WTC11 (cell line): Measurements from ENCODE around the gene PRKAG2. TPM values are rescaled to one million over a fixed set of nuclear protein-coding genes. Genes with fewer than 3 reads are reported as not detected.

Source experiments
- ATAC-seq: fragments of 200-7000 bp; cut with Tn5 transposase; 2 replicates; pipeline ENCODE4 v1.10.0; 2021; ENCODE audit warnings: mild to moderate bottlenecking, moderate library complexity
- CTCF ChIA-PET: fragments of 300-600 bp; sonication (Branson Sonifier 250); formaldehyde crosslinking; loops from one replicate; lab custom pipeline; 2021; ENCODE audit warnings: antibody characterized with exemption; lab: Charles Lee
- POLR2A ChIA-PET: fragments of 350-600 bp; sonication (Branson Sonifier 250); formaldehyde crosslinking; loops from one replicate; lab custom pipeline; 2021; ENCODE audit warnings: antibody characterized with exemption; lab: Charles Lee
- DNase-seq: peaks from one replicate; pipeline ENCODE4 v3.0.0; 2021; ENCODE audit warnings: low spot score
- H3K27ac Mint-ChIP-seq: 2 replicates; pipeline ENCODE4 v1.8.0; 2021; ENCODE audit warnings: mixed read lengths
- H3K27me3 Mint-ChIP-seq: 2 replicates; pipeline ENCODE4 v1.8.0; 2021; ENCODE audit warnings: low read depth, mild to moderate bottlenecking, moderate library complexity, mixed read lengths
- H3K36me3 Mint-ChIP-seq: 2 replicates; pipeline ENCODE4 v1.8.0; 2021; ENCODE audit warnings: mixed read lengths
- H3K4me1 Mint-ChIP-seq: 2 replicates; pipeline ENCODE4 v1.8.0; 2022; ENCODE audit warnings: mixed read lengths
- H3K4me3 Mint-ChIP-seq: 2 replicates; pipeline ENCODE4 v1.8.0; 2021; ENCODE audit warnings: mild to moderate bottlenecking, moderate library complexity, mixed read lengths
- H3K9me3 Mint-ChIP-seq: 2 replicates; pipeline ENCODE4 v1.8.0; 2021; ENCODE audit warnings: mixed read lengths
- CREB1 ChIP-seq: sonication (generic); formaldehyde crosslinking; IDR thresholded peaks from 2 replicates; pipeline ENCODE4 v1.8.0; 2023; ENCODE audit warnings: mild to moderate bottlenecking, missing genetic modification reagents
- FOXJ3 ChIP-seq: sonication (generic); formaldehyde crosslinking; IDR thresholded peaks from 2 replicates; pipeline ENCODE4 v1.9.0; 2021; ENCODE audit warnings: missing genetic modification reagents, mild to moderate bottlenecking, borderline replicate concordance
- FOXK1 ChIP-seq: sonication (generic); formaldehyde crosslinking; IDR thresholded peaks from 2 replicates; pipeline ENCODE4 v1.8.0; 2022; ENCODE audit warnings: mild to moderate bottlenecking, moderate library complexity, missing genetic modification reagents
- HMGXB4 ChIP-seq: sonication (generic); formaldehyde crosslinking; IDR thresholded peaks from 2 replicates; pipeline ENCODE4 v1.8.1; 2023; ENCODE audit warnings: mild to moderate bottlenecking, moderate library complexity, missing genetic modification reagents
- IRF2 ChIP-seq: sonication (generic); formaldehyde crosslinking; IDR thresholded peaks from 2 replicates; pipeline ENCODE4 v1.8.0; 2022; ENCODE audit warnings: low read depth, missing genetic modification reagents, borderline replicate concordance
- JUN ChIP-seq: sonication (generic); formaldehyde crosslinking; IDR thresholded peaks from 2 replicates; pipeline ENCODE4 v1.8.0; 2023; ENCODE audit warnings: mild to moderate bottlenecking, missing genetic modification reagents
- KAT7 ChIP-seq: sonication (generic); formaldehyde crosslinking; IDR thresholded peaks from 2 replicates; pipeline ENCODE4 v1.8.1; 2023; ENCODE audit warnings: missing genetic modification reagents, mild to moderate bottlenecking, borderline replicate concordance
- MXD4 ChIP-seq: fragments of 250-450 bp; sonication (Bioruptor Pico); IDR thresholded peaks from 2 replicates; pipeline ENCODE4 v1.8.0; 2021; ENCODE audit warnings: mild to moderate bottlenecking, moderate library complexity, borderline replicate concordance
- NR1H2 ChIP-seq: sonication (generic); formaldehyde crosslinking; IDR thresholded peaks from 2 replicates; pipeline ENCODE4 v1.9.0; 2021; ENCODE audit warnings: mild to moderate bottlenecking, moderate library complexity, missing genetic modification reagents
- NR2C2 ChIP-seq: sonication (generic); formaldehyde crosslinking; IDR thresholded peaks from 2 replicates; pipeline ENCODE4 v1.8.0; 2022; ENCODE audit warnings: mild to moderate bottlenecking, missing genetic modification reagents
- RELA ChIP-seq: sonication (generic); formaldehyde crosslinking; IDR thresholded peaks from 2 replicates; pipeline ENCODE4 v1.8.1; 2022; ENCODE audit warnings: missing genetic modification reagents, mild to moderate bottlenecking, borderline replicate concordance
- TCF7 ChIP-seq: sonication (generic); formaldehyde crosslinking; IDR thresholded peaks from 2 replicates; pipeline ENCODE4 v1.8.0; 2022; ENCODE audit warnings: mild to moderate bottlenecking, low read depth, missing genetic modification reagents, moderate library complexity
- TP53 ChIP-seq: sonication (generic); formaldehyde crosslinking; IDR thresholded peaks from 2 replicates; pipeline ENCODE4 v1.8.1; 2023; ENCODE audit warnings: mild to moderate bottlenecking, missing genetic modification reagents
- ZBTB21 ChIP-seq: sonication (generic); formaldehyde crosslinking; IDR thresholded peaks from 2 replicates; pipeline ENCODE4 v1.8.1; 2023; ENCODE audit warnings: mild to moderate bottlenecking, missing genetic modification reagents, borderline replicate concordance
- ZNF121 ChIP-seq: sonication (generic); formaldehyde crosslinking; IDR thresholded peaks from 2 replicates; pipeline ENCODE4 v1.8.0; 2023; ENCODE audit warnings: missing genetic modification reagents
- ZNF138 ChIP-seq: sonication (generic); formaldehyde crosslinking; conservative IDR thresholded peaks from 2 replicates; pipeline ENCODE4 v1.8.1; 2022; ENCODE audit warnings: mild to moderate bottlenecking, moderate library complexity, missing genetic modification reagents
- ZNF317 ChIP-seq: sonication (generic); formaldehyde crosslinking; IDR thresholded peaks from 2 replicates; pipeline ENCODE4 v1.8.1; 2023; ENCODE audit warnings: low read depth, mild to moderate bottlenecking, moderate library complexity, missing genetic modification reagents, borderline replicate concordance
- ZNF423 ChIP-seq: fragments of 250-450 bp; sonication (Bioruptor Pico); IDR thresholded peaks from 2 replicates; pipeline ENCODE4 v2.1.2; 2022; ENCODE audit warnings: mild to moderate bottlenecking, moderate library complexity
- ZNF671 ChIP-seq: fragments of 250-450 bp; sonication (Bioruptor Pico); IDR thresholded peaks from 2 replicates; pipeline ENCODE4 v1.8.0; 2021; ENCODE audit warnings: mild to moderate bottlenecking
- total RNA-seq: library from RNA; stranded (reverse); gene quantifications from 3 replicates; pipeline ENCODE4 v1.2.3, GENCODE V29; 2021
- TF ChIP-seq, protein P1 (sequence below): sonication (generic); formaldehyde crosslinking; IDR thresholded peaks from 2 replicates; pipeline ENCODE4 v1.8.1; 2022; ENCODE audit warnings: mild to moderate bottlenecking, missing genetic modification reagents, moderate library complexity, borderline replicate concordance
- TF ChIP-seq, protein P2 (sequence below): fragments of 250-450 bp; sonication (Bioruptor Pico); IDR thresholded peaks from 2 replicates; pipeline ENCODE4 v1.9.0; 2021; ENCODE audit warnings: mild to moderate bottlenecking, borderline replicate concordance
- TF ChIP-seq, protein P3 (sequence below): sonication (generic); formaldehyde crosslinking; IDR thresholded peaks from 2 replicates; pipeline ENCODE4 v1.8.0; 2022; ENCODE audit warnings: mild to moderate bottlenecking, missing genetic modification reagents

Gene PRKAG2
- total RNA-seq, 1 experiment from 2014 or later: 20.3 TPM

- peaks cover 10% of the 10 kb centered on the region for H3K36me3 Mint-ChIP-seq
- CTCF ChIA-PET: interaction anchor here (1.9 kb wide), 1 partner anchor 9 kb away, joined by 13 read pairs; no protein-coding TSS in a partner anchor
Observed at GRCh38 chr7:151641587-151641986, 235.3 kb downstream of the PRKAG2 start.

GRCh38 chr7:151637781-151638261 is 239.1 kb downstream of the PRKAG2 start:
- DNase-seq: no peak
- ChIA-PET CTCF (interaction anchor here (1.7 to 1.9 kb wide), 2 partner anchors 116 to 122 kb away, joined by 5 to 7 read pairs; no protein-coding TSS in a partner anchor), POLR2A (no interaction called here)
- H3K4me1 Mint-ChIP-seq: peaks cover 4% of the 10 kb centered on the region; the same call in 1 of the 2 replicates
- H3K4me3 Mint-ChIP-seq: no peak overlapping the region
- H3K9me3 Mint-ChIP-seq: peaks cover 11% of the 10 kb centered on the region
- TF ChIP-seq ZNF317 (no peak), TCF7 (CRISPR knock-in tag) (no peak), NR2C2 (CRISPR knock-in tag) (no peak), MXD4 (no peak), ZBTB21 (CRISPR knock-in tag) (no peak), ZNF671 (CRISPR knock-in tag) (no peak), FOXK1 (no peak), ZNF121 (CRISPR knock-in tag) (no peak), NR1H2 (CRISPR knock-in tag) (no peak), TP53 (CRISPR knock-in tag) (no peak), ZNF138 (CRISPR knock-in tag) (no peak), FOXJ3 (CRISPR knock-in tag) (no peak)
- TF ChIP-seq, protein P1, sequence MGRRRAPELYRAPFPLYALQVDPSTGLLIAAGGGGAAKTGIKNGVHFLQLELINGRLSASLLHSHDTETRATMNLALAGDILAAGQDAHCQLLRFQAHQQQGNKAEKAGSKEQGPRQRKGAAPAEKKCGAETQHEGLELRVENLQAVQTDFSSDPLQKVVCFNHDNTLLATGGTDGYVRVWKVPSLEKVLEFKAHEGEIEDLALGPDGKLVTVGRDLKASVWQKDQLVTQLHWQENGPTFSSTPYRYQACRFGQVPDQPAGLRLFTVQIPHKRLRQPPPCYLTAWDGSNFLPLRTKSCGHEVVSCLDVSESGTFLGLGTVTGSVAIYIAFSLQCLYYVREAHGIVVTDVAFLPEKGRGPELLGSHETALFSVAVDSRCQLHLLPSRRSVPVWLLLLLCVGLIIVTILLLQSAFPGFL (CRISPR knock-in tag): no peak
- no peak for ATAC-seq
- peaks cover 10% of the 10 kb centered on the region for H3K36me3 Mint-ChIP-seq
- H3K27ac Mint-ChIP-seq: no peak overlapping the region
- peaks cover 4% of the 10 kb centered on the region for H3K27me3 Mint-ChIP-seq

More at GRCh38 chr7:151641587-151641986, 235.3 kb downstream of the PRKAG2 start:
- H3K27ac Mint-ChIP-seq: no peak overlapping the region
- H3K4me3 Mint-ChIP-seq: no peak overlapping the region
- peaks cover 23% of the 10 kb centered on the region for H3K9me3 Mint-ChIP-seq
- DNase-seq (no peak), ATAC-seq (no peak)
- no peak for TF ChIP-seq ZNF423 (CRISPR knock-in tag)
- no peak for TF ChIP-seq NR1H2 (CRISPR knock-in tag)
- no peak for TF ChIP-seq KAT7 (CRISPR knock-in tag)
- no peak for TF ChIP-seq ZNF671 (CRISPR knock-in tag)
- no peak for TF ChIP-seq JUN
- no peak for TF ChIP-seq HMGXB4
- TF ChIP-seq, protein P2, sequence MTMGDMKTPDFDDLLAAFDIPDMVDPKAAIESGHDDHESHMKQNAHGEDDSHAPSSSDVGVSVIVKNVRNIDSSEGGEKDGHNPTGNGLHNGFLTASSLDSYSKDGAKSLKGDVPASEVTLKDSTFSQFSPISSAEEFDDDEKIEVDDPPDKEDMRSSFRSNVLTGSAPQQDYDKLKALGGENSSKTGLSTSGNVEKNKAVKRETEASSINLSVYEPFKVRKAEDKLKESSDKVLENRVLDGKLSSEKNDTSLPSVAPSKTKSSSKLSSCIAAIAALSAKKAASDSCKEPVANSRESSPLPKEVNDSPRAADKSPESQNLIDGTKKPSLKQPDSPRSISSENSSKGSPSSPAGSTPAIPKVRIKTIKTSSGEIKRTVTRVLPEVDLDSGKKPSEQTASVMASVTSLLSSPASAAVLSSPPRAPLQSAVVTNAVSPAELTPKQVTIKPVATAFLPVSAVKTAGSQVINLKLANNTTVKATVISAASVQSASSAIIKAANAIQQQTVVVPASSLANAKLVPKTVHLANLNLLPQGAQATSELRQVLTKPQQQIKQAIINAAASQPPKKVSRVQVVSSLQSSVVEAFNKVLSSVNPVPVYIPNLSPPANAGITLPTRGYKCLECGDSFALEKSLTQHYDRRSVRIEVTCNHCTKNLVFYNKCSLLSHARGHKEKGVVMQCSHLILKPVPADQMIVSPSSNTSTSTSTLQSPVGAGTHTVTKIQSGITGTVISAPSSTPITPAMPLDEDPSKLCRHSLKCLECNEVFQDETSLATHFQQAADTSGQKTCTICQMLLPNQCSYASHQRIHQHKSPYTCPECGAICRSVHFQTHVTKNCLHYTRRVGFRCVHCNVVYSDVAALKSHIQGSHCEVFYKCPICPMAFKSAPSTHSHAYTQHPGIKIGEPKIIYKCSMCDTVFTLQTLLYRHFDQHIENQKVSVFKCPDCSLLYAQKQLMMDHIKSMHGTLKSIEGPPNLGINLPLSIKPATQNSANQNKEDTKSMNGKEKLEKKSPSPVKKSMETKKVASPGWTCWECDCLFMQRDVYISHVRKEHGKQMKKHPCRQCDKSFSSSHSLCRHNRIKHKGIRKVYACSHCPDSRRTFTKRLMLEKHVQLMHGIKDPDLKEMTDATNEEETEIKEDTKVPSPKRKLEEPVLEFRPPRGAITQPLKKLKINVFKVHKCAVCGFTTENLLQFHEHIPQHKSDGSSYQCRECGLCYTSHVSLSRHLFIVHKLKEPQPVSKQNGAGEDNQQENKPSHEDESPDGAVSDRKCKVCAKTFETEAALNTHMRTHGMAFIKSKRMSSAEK (CRISPR knock-in tag): no peak
- no peak for TF ChIP-seq TCF7 (CRISPR knock-in tag)
- no peak for TF ChIP-seq CREB1 (CRISPR knock-in tag)
- TF ChIP-seq RELA: no peak
- TF ChIP-seq, protein P3, sequence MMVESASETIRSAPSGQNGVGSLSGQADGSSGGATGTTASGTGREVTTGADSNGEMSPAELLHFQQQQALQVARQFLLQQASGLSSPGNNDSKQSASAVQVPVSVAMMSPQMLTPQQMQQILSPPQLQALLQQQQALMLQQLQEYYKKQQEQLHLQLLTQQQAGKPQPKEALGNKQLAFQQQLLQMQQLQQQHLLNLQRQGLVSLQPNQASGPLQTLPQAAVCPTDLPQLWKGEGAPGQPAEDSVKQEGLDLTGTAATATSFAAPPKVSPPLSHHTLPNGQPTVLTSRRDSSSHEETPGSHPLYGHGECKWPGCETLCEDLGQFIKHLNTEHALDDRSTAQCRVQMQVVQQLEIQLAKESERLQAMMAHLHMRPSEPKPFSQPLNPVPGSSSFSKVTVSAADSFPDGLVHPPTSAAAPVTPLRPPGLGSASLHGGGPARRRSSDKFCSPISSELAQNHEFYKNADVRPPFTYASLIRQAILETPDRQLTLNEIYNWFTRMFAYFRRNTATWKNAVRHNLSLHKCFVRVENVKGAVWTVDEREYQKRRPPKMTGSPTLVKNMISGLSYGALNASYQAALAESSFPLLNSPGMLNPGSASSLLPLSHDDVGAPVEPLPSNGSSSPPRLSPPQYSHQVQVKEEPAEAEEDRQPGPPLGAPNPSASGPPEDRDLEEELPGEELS (CRISPR knock-in tag): no peak
- TF ChIP-seq IRF2 (CRISPR knock-in tag): no peak
- no peak for TF ChIP-seq ZBTB21 (CRISPR knock-in tag)
- H3K4me1 Mint-ChIP-seq: peaks cover 4% of the 10 kb centered on the region; the same call in 1 of the 2 replicates
- no peaks in the 10 kb centered on the region for H3K27me3 Mint-ChIP-seq
- POLR2A ChIA-PET: no interaction called here
